GM23338 (cell line): ENCODE results near the gene TTBK2. TPM values are rescaled to one million over a fixed set of nuclear protein-coding genes. Genes with fewer than 3 reads are reported as not detected.

Source experiments
- ATAC-seq: fragments of 200-7000 bp; cut with Tn5 transposase; 3 replicates; pipeline ENCODE4 v1.9.1; 2020
- DNase-seq: peaks from one replicate; pipeline ENCODE4 v3.0.0-alpha.2; 2015; ENCODE audit warnings: low spot score
- H2AFZ ChIP-seq: fragments of 200-600 bp; sonication (generic); 2 replicates; pipeline ENCODE4 v1.8.0; 2016; ENCODE audit warnings: antibody characterized with exemption, mild to moderate bottlenecking, moderate library complexity
- H3F3A ChIP-seq: fragments of 200-600 bp; sonication (generic); replicated peaks from 2 replicates; pipeline ENCODE4 v1.8.0; 2017; ENCODE audit warnings: antibody characterized with exemption, mixed run types, low read depth
- H3K27ac ChIP-seq: fragments of 200-600 bp; sonication (generic); 2 replicates; pipeline ENCODE4 v1.6.1; 2016; ENCODE audit warnings: low read depth
- H3K27me3 ChIP-seq: fragments of 200-600 bp; sonication (generic); 2 replicates; pipeline ENCODE4 v1.8.0; 2016; ENCODE audit warnings: mild to moderate bottlenecking, mixed run types, moderate library complexity; ENCODE audit not compliant: insufficient read depth
- H3K36me3 ChIP-seq: fragments of 200-600 bp; sonication (generic); 2 replicates; pipeline ENCODE4 v1.8.0; 2016; ENCODE audit warnings: mild to moderate bottlenecking; ENCODE audit not compliant: insufficient read depth
- H3K4me1 ChIP-seq: fragments of 200-600 bp; sonication (generic); 2 replicates; pipeline ENCODE4 v1.8.0; 2016; ENCODE audit warnings: mild to moderate bottlenecking, moderate library complexity; ENCODE audit not compliant: insufficient read depth
- H3K4me2 ChIP-seq: fragments of 200-600 bp; sonication (generic); 2 replicates; pipeline ENCODE4 v1.7.1; 2017; ENCODE audit warnings: mixed run types
- H3K4me3 ChIP-seq: fragments of 200-600 bp; sonication (generic); 2 replicates; pipeline ENCODE4 v1.6.1; 2016; ENCODE audit warnings: mixed run types
- H3K79me2 ChIP-seq: fragments of 200-600 bp; sonication (generic); replicated peaks from 2 replicates; pipeline ENCODE4 v1.8.0; 2017; ENCODE audit warnings: mild to moderate bottlenecking; ENCODE audit not compliant: insufficient read depth
- H3K9me2 ChIP-seq: fragments of 200-600 bp; sonication (generic); 2 replicates; pipeline ENCODE4 v1.8.0; 2017; ENCODE audit not compliant: insufficient read depth
- H4K20me1 ChIP-seq: fragments of 200-600 bp; sonication (generic); replicated peaks from 2 replicates; pipeline ENCODE4 v1.8.0; 2017; ENCODE audit warnings: mild to moderate bottlenecking; ENCODE audit not compliant: insufficient read depth
- H3K27ac Mint-ChIP-seq: 2 replicates; pipeline ENCODE4 v1.8.0; 2020; ENCODE audit warnings: inconsistent platforms, mild to moderate bottlenecking, moderate library complexity, mixed read lengths
- H3K27me3 Mint-ChIP-seq: 3 replicates; pipeline ENCODE4 v1.8.0; 2022; ENCODE audit warnings: low read depth, mild to moderate bottlenecking, moderate library complexity, mixed read lengths, inconsistent platforms; ENCODE audit not compliant: insufficient read depth, poor library complexity
- H3K36me3 Mint-ChIP-seq: 3 replicates; pipeline ENCODE4 v1.8.0; 2021; ENCODE audit warnings: low read depth, mild to moderate bottlenecking, inconsistent platforms, moderate library complexity, mixed read lengths
- H3K4me1 Mint-ChIP-seq: 3 replicates; pipeline ENCODE4 v1.8.0; 2020; ENCODE audit warnings: mild to moderate bottlenecking, inconsistent platforms, mixed read lengths
- H3K4me3 Mint-ChIP-seq: 3 replicates; pipeline ENCODE4 v1.8.0; 2021; ENCODE audit warnings: moderate library complexity, mild to moderate bottlenecking, inconsistent platforms, mixed read lengths
- H3K9me3 Mint-ChIP-seq: 3 replicates; pipeline ENCODE4 v1.8.0; 2020; ENCODE audit warnings: moderate library complexity, mild to moderate bottlenecking, inconsistent platforms, mixed read lengths
- EZH2 ChIP-seq: fragments of 200-600 bp; sonication (generic); IDR thresholded peaks from one replicate; pipeline ENCODE4 v1.8.0; 2017; ENCODE audit warnings: antibody characterized with exemption, mild to moderate bottlenecking, low read depth; ENCODE audit not compliant: unreplicated experiment
- EZH2phosphoT487 ChIP-seq: fragments of 200-600 bp; sonication (generic); IDR thresholded peaks from one replicate; pipeline ENCODE4 v1.8.1; 2018; ENCODE audit warnings: antibody characterized with exemption; ENCODE audit not compliant: unreplicated experiment
- JUNB ChIP-seq: IDR thresholded peaks from one replicate; pipeline ENCODE4 v1.6.1; 2016; ENCODE audit warnings: antibody characterized with exemption; ENCODE audit not compliant: unreplicated experiment
- NANOG ChIP-seq: IDR thresholded peaks from 2 replicates; pipeline ENCODE4 v1.6.1; 2016; ENCODE audit warnings: antibody characterized with exemption, borderline replicate concordance
- POLR2AphosphoS5 ChIP-seq: IDR thresholded peaks from 2 replicates; pipeline ENCODE4 v1.6.1; 2016; ENCODE audit warnings: antibody characterized with exemption, low read depth
- STAT1 ChIP-seq: IDR thresholded peaks from one replicate; pipeline ENCODE4 v1.6.1; 2016; ENCODE audit warnings: antibody characterized with exemption; ENCODE audit not compliant: unreplicated experiment
- ZNF114 ChIP-seq: fragments of 250-450 bp; sonication (Bioruptor Pico); IDR thresholded peaks from 2 replicates; pipeline ENCODE4 v1.5.0; 2020; ENCODE audit warnings: mild to moderate bottlenecking, moderate library complexity
- polyA plus RNA-seq: library from polyadenylated mRNA; unstranded; fragments of >200 nt; fragmentation: Nextera tagmentation; extraction: Ambion mirVana; gene quantifications from 2 replicates; pipeline ENCODE4 v1.2.1, GENCODE V29; 2016
- total RNA-seq: library from RNA; depleted of rRNA; stranded (reverse); fragments of >200 nt; shearing (Covaris generic); gene quantifications from 2 replicates; pipeline ENCODE4 v1.2.3, GENCODE V29; 2014
- TF ChIP-seq, protein P1 (sequence below): fragments of 250-450 bp; sonication (Bioruptor Pico); IDR thresholded peaks from 2 replicates; pipeline ENCODE4 v1.5.0; 2020; ENCODE audit warnings: mild to moderate bottlenecking, moderate library complexity
- TF ChIP-seq, protein P2 (sequence below), 2 experiments: fragments of 200-600 bp in 1 of 2; sonication (generic) in 1 of 2; conservative IDR thresholded peaks; 2 replicates each; pipeline versions ENCODE4 v1.5.1 to v1.6.1; 2016 to 2017; ENCODE audit warnings: antibody characterized with exemption in 2 of 2, low read depth in 2 of 2, mild to moderate bottlenecking in 2 of 2, moderate library complexity in 1 of 2
- TF ChIP-seq, protein P3 (sequence below): IDR thresholded peaks from one replicate; pipeline ENCODE4 v1.6.1; 2018; ENCODE audit warnings: antibody characterized with exemption; ENCODE audit not compliant: unreplicated experiment

The TTBK2 gene
- total and polyA plus RNA-seq, 2 experiments from 2014 or later, result 5.8 to 15.9 TPM

DNA sequence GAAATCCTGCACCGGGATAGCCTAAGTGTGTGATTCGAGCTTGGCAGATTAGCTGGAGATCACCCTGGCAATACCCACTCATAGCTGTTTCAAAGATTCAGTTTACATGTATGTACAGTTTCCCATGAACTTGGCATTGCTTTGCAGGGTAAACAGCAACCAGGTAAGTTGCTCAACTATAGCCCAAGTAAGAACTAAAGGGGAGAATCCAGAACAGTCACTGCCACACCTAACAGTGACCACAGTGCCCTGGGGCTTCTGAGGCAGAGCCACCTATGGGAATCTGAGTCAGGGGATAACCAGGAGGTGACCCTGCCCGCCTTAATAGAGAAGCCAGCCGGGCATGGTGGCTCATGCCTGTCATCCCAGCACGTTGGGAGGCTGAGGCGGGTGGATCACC, 199.6 kb downstream of the TTBK2 start (continued):
- TF ChIP-seq, protein P1, sequence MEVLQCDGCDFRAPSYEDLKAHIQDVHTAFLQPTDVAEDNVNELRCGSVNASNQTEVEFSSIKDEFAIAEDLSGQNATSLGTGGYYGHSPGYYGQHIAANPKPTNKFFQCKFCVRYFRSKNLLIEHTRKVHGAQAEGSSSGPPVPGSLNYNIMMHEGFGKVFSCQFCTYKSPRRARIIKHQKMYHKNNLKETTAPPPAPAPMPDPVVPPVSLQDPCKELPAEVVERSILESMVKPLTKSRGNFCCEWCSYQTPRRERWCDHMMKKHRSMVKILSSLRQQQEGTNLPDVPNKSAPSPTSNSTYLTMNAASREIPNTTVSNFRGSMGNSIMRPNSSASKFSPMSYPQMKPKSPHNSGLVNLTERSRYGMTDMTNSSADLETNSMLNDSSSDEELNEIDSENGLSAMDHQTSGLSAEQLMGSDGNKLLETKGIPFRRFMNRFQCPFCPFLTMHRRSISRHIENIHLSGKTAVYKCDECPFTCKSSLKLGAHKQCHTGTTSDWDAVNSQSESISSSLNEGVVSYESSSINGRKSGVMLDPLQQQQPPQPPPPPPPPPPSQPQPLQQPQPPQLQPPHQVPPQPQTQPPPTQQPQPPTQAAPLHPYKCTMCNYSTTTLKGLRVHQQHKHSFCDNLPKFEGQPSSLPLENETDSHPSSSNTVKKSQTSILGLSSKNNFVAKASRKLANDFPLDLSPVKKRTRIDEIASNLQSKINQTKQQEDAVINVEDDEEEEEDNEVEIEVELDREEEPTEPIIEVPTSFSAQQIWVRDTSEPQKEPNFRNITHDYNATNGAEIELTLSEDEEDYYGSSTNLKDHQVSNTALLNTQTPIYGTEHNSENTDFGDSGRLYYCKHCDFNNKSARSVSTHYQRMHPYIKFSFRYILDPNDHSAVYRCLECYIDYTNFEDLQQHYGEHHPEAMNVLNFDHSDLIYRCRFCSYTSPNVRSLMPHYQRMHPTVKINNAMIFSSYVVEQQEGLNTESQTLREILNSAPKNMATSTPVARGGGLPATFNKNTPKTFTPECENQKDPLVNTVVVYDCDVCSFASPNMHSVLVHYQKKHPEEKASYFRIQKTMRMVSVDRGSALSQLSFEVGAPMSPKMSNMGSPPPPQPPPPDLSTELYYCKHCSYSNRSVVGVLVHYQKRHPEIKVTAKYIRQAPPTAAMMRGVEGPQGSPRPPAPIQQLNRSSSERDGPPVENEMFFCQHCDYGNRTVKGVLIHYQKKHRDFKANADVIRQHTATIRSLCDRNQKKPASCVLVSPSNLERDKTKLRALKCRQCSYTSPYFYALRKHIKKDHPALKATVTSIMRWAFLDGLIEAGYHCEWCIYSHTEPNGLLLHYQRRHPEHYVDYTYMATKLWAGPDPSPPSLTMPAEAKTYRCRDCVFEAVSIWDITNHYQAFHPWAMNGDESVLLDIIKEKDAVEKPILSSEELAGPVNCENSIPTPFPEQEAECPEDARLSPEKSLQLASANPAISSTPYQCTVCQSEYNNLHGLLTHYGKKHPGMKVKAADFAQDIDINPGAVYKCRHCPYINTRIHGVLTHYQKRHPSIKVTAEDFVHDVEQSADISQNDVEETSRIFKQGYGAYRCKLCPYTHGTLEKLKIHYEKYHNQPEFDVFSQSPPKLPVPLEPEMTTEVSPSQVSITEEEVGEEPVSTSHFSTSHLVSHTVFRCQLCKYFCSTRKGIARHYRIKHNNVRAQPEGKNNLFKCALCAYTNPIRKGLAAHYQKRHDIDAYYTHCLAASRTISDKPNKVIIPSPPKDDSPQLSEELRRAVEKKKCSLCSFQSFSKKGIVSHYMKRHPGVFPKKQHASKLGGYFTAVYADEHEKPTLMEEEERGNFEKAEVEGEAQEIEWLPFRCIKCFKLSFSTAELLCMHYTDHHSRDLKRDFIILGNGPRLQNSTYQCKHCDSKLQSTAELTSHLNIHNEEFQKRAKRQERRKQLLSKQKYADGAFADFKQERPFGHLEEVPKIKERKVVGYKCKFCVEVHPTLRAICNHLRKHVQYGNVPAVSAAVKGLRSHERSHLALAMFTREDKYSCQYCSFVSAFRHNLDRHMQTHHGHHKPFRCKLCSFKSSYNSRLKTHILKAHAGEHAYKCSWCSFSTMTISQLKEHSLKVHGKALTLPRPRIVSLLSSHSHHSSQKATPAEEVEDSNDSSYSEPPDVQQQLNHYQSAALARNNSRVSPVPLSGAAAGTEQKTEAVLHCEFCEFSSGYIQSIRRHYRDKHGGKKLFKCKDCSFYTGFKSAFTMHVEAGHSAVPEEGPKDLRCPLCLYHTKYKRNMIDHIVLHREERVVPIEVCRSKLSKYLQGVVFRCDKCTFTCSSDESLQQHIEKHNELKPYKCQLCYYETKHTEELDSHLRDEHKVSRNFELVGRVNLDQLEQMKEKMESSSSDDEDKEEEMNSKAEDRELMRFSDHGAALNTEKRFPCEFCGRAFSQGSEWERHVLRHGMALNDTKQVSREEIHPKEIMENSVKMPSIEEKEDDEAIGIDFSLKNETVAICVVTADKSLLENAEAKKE, result no peak
- TF ChIP-seq JUNB (no peak), NANOG (no peak), EZH2phosphoT487 (no peak)
- TF ChIP-seq, protein P2, sequence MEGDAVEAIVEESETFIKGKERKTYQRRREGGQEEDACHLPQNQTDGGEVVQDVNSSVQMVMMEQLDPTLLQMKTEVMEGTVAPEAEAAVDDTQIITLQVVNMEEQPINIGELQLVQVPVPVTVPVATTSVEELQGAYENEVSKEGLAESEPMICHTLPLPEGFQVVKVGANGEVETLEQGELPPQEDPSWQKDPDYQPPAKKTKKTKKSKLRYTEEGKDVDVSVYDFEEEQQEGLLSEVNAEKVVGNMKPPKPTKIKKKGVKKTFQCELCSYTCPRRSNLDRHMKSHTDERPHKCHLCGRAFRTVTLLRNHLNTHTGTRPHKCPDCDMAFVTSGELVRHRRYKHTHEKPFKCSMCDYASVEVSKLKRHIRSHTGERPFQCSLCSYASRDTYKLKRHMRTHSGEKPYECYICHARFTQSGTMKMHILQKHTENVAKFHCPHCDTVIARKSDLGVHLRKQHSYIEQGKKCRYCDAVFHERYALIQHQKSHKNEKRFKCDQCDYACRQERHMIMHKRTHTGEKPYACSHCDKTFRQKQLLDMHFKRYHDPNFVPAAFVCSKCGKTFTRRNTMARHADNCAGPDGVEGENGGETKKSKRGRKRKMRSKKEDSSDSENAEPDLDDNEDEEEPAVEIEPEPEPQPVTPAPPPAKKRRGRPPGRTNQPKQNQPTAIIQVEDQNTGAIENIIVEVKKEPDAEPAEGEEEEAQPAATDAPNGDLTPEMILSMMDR (conservative IDR thresholded peaks at IDR 0.05; ENCODE audit: low read depth in 2 of 2), result no peak

DNA sequence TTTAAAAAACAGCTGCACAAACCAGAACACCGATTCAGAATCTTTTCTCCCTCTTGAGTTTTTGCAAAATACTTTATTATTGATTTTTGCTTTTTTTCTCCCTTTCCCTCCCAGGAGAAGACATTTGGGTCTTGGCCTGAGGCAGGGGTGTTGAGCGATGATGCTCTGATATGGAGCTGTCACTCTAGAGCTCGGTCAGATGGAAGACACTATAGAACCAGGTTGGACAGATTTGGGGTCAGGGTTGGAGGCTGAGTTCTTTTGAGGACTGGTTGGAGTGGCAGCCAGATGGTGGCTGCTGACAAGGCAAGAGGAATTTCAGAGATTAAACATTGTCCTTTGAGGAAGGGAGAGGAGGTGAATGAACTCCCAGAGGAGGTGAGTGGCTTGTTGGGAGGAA, 200.5 kb downstream of the TTBK2 start:
- H3K27me3 Mint-ChIP-seq, result peaks cover 8% of the 10 kb centered on the region
- no peak overlapping the region for H3K4me2 ChIP-seq
- no peak overlapping the region for H3K4me3 ChIP-seq
- H3K9me3 Mint-ChIP-seq, result no peaks in the 10 kb centered on the region
- ATAC-seq, result no peak
- no peaks in the 10 kb centered on the region for H3K79me2 ChIP-seq
- H3K27ac ChIP-seq, result no peak overlapping the region
- H3F3A ChIP-seq, result no peaks in the 10 kb centered on the region
- H3K36me3 ChIP-seq, result peaks cover 18% of the 10 kb centered on the region; the same call in 1 of the 2 replicates
- H3K36me3 Mint-ChIP-seq, result peaks cover 22% of the 10 kb centered on the region
- no peaks in the 10 kb centered on the region for H3K27me3 ChIP-seq
- no peak for DNase-seq
- no peaks in the 10 kb centered on the region for H3K9me2 ChIP-seq
- H3K4me1 Mint-ChIP-seq, result no peaks in the 10 kb centered on the region
- H3K27ac Mint-ChIP-seq, result no peak overlapping the region
- H3K4me3 Mint-ChIP-seq, result no peak overlapping the region
- H2AFZ ChIP-seq, result no peak overlapping the region
- H3K4me1 ChIP-seq, result no peaks in the 10 kb centered on the region
- no peaks in the 10 kb centered on the region for H4K20me1 ChIP-seq
- TF ChIP-seq ZNF114 (no peak), NANOG (no peak), JUNB (no peak), POLR2AphosphoS5 (no peak), EZH2phosphoT487 (no peak), EZH2 (no peak), STAT1 (no peak)
- TF ChIP-seq, protein P2 (conservative IDR thresholded peaks at IDR 0.05; ENCODE audit: low read depth in 2 of 2), result no peak
- TF ChIP-seq, protein P3, sequence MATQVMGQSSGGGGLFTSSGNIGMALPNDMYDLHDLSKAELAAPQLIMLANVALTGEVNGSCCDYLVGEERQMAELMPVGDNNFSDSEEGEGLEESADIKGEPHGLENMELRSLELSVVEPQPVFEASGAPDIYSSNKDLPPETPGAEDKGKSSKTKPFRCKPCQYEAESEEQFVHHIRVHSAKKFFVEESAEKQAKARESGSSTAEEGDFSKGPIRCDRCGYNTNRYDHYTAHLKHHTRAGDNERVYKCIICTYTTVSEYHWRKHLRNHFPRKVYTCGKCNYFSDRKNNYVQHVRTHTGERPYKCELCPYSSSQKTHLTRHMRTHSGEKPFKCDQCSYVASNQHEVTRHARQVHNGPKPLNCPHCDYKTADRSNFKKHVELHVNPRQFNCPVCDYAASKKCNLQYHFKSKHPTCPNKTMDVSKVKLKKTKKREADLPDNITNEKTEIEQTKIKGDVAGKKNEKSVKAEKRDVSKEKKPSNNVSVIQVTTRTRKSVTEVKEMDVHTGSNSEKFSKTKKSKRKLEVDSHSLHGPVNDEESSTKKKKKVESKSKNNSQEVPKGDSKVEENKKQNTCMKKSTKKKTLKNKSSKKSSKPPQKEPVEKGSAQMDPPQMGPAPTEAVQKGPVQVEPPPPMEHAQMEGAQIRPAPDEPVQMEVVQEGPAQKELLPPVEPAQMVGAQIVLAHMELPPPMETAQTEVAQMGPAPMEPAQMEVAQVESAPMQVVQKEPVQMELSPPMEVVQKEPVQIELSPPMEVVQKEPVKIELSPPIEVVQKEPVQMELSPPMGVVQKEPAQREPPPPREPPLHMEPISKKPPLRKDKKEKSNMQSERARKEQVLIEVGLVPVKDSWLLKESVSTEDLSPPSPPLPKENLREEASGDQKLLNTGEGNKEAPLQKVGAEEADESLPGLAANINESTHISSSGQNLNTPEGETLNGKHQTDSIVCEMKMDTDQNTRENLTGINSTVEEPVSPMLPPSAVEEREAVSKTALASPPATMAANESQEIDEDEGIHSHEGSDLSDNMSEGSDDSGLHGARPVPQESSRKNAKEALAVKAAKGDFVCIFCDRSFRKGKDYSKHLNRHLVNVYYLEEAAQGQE, result no peak
